T1000 (cell line): ENCODE measurements around the gene WNT7B.

Experiments
- DNase-seq: peaks from one replicate; lab custom pipeline; 2025; ENCODE audit warnings: mixed read lengths; lab: John Stamatoyannopoulos, UW

WNT7B gene

DNA sequence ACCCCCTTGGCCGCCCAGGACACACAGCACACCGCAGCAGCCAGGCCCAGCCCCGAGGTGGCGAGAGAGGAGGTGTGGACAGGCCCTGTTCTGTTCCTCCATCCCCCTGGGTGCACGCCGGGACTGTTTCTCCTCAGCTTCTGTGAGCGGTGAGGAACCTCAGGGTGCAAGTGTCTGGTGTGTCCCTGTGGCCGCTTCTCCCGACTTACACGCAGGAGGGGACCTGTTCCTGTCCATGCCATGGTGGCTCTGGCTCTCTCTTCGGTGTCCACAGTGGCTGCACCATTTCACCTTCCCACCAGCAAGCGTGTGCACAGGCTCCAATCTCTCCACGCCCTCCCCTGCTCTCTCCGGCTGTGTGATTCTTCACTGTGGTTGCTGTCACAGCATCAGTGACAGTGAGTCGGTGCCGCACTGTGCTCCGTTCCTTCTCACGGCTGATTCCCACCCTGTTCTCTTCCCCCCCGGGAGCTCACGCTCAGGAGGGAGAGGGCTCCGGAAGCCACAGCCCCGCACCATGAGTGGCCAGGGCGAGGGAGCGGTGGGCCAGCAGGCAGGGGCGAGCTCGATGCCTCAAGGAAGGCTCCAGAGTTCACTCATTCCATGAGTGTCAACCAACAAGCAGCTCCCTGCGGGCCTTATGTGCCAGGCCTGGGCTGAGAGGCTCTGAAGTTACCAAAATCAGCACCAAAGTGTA is 18.6 kb upstream of the WNT7B start:
- DNase-seq, result no peak

DNA sequence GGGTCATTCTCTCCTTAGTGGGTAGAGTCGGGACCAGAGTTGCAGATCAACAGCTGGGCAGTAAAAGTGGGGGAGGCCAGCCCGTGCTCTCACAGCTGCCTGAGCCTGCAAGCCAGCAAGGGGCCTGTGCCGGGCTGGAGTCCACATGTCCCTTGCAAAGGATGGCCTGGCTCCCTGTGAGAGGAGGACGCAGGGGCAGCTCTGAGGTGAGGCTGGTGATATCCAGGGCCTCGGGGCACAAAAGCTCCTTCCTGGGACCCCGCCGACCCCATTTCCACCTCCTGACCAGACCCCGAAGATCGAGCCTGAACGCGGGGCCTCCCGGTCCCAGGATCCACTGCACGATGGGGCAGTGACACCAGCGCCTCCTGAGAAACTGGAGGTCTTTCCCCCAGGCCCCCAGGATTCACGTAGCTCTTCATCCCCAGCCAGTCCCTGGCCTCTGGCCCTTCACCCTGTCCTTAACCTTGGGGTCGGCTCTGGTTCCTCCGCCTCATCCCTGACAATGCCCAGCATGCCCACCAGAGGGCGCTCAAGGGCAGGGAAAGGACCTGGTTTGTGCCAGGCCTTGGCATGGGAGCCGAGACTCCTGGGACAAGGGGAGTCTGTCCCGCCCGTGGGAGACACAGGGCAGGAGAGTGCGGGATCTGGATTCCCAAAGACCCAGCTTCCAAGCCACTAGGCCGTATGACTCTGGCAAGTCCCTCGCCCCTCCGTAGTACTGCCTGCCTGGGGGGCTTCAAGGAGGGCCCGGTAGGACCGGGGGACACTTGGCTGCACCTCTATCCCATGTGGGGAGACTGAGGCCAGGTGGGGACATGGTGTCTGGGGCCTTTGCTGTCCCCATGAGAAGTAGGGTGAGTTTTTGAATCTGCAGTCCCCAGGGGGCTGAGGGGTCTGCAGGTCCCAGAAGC is 17.8 kb upstream of the WNT7B start:
- DNase-seq, result peak; percentile 53

DNA sequence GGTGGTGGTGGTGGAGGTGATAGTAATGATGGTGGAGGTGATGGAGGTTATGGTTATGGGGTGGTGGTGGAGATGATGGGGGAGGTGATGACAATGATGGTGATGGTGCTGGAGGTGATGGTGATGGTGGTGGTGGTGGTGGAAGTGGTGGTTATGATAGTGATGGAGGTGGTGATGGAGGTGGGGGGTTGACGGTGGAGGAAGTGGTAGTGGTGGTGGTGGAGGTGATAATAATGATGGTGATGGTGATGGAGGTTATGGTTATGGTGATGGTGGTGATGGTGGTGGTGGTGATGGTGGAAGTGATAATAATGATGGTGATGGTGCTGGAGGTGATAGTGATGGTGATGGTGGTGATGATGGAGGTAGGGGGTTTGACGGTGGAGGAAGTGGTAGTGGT is 16.9 kb upstream of the WNT7B start:
- no peak for DNase-seq

DNA sequence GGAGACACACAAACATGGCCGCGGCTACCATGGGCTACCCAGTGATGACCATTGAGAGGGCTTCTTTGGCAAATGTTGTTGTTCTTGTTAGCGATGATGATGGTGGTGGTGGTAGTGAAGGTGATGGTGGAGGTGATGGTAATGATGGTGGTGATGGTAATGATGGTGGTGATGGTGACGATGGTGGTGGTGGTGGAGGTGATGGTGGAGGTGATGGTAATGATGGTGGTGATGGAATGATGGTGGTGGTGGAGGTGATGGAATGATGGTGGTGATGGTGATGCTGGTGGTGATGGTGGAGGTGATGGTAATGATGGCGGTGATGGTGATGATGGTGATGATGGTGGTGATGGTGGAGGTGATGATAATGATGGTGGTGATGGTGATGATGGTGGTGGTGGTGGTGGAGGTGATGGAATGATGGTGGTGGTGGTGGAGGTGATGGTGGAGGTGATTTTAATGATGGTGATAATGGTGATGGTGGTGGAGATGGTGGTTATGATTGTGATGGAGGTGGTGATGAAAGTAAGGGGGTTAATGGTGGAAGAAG is 16.3 kb upstream of the WNT7B start:
- no peak for DNase-seq

DNA sequence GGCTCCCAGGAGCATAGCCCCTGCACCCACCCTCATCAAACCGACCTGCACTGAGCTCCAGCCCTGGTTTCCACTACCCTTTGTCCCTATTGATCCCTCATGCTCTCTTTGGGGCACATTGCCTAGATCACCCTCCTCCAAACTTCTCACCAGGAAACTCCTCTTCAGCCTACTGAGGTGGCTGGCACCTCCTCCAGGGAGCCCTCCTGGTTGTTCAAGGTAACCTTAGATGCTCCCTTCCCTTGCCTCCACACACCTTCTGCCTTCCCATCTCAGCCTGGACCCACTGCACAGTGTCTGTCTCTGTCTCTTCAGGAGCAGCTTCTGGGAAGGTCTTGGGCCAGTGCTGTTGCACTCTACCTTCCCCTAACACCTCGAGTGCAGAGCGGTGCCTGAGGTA is 15.8 kb upstream of the WNT7B start:
- no peak for DNase-seq

DNA sequence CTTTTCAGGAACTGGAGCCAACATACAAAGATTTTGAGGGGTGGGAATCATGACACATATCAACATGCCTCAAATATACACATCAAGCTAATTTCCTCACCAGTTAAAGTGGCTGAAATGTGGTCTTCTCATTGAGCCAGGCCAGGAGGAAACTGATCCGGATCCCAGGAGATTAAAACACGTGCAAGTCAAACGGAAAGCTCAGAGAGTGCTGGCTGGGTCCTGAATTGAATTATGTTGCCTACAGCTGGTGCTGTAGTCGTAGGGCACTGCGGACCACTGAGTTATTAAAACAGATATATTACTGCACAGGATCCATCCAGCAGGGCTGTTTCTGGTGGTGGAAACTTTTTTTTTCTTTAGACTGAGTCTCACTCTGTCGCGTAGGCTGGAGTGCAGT is 14.1 kb upstream of the WNT7B start:
- DNase-seq, result no peak

DNA sequence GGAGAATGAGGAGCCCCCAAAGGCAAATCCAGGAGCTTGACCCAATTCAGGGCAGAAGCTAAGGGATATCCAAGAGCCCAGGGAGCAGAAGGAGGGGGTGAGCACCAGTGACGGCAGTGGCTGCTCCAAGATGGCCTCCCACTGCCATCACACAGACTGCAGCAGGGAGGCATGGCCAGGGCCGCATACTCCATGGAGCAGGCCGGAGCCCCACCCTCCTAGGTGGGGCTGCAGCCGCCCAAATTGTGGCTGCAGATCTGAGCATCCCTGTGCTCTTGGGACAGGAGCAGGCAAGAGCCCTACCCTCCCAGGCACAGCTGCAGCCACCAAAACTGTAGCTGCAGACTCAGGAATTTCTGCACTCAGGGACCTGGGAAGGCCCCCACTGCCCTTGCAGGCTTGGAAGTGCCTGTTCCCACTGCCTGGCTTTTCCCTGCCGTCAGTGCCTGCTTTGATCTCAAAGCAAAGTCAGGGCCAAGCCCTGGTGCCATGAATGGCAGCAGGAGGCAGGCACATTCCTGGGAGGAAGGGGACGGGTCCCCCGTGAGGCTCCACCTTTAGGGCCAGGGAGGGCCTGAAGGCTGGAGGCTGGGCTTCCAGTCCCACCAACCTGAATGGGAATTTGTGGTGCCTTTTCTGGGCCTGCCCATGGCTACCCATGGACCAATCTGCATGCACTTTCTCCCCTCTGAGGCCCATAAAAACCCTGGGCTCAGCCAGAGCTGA is 10.3 kb upstream of the WNT7B start:
- no peak for DNase-seq

DNA sequence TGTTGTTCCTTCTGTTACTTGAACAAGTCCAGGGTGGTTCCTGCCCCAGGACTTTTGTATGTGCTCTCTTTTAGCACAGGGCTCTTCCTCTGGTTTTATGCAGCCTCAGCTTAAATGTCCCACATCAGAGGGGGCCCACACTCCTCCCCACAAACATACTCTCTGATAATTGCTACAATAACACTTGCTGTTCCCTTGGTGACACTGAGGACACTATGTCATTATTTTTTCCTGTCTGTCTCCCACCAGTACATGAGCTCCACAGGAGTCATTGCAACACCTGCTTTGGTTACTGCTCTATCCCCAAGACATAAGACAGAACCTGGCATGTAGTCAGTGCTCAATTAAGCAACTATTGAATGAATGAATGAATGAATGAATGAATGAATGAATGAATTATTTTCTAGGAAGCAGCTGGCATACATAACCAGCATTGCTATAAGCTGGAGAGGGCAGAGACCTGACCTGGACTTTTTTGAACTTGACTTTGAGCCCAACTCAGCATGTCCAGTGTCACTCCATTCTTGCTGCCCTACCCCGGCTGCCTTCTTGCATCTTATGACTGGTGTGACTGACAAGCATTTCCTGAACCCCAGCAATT is 7.5 kb upstream of the WNT7B start:
- DNase-seq, result no peak

DNA sequence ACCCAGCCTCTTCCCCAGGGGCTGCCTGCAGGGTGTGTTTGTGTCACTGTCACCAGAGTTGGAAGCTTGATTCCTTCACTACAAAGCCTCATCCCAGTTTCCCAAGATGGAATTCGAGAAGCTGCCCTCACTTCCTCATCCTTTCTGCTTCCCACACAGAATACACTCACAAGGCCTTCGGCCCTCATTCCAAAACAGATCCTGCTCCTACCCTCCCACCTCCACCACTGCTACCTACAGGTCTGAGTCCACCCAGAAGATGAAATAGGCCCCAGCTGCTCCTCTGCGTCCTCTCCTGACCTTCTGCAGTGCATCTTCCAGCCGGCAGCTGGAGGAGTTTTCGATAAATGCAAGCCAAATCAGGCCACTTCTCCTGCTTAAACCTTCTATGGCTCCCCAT is 6.8 kb upstream of the WNT7B start:
- no peak for DNase-seq

DNA sequence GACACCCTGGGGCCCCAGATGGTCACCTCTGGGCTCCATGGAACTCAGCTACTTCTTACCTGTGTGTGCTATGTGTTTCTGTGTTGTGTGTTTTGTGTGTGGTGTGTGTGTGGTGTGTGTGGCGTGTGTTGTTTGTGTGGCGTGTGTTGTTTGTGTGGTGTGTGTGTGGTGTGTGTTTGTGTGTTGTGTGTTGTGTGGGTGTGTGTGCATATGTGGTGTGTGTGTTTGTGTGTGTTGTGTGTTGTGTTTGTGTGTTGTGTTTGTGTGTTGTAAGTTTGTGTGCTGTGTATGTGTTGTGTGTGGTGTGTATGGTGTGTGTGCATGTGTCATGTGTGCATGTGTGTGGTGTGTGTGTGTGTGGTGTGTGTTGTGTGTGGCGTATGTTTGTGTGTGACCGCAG is 3.8 kb upstream of the WNT7B start:
- no peak for DNase-seq

DNA sequence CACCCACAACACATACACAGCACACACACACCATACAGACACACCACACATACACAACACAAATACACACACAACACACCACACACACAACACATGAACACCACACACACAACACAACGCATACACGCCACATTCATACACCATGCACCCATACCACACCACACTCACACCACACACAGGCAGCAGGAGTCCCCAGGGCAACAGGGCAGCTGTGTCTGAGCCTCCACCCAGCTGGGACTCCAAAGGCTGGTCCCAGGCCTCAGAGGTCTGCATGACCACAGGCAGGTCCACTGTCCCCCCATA is 3.3 kb upstream of the WNT7B start:
- DNase-seq, result no peak

DNA sequence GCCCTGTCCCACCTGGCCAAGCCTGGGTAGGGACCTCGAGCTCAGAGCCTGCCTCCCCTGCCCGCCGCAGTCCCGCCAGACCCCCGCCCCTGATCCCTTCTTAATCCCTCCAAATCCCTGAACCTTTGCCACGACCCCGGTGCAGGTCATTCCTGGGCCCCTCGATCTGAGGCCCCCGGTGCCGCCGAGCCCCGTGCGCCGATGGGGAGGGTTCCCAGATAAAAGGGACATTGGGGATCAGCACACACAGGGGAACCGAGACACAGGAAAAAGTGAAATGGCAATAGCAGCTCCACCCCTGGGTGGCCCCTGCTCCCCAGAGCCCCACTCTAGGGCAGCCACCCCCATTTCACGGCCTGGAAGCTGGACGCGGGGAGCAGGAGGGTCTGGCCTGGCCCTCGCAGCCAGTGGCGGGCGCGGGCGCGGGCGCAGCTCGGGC is 1.3 kb upstream of the WNT7B start:
- no peak for DNase-seq

DNA sequence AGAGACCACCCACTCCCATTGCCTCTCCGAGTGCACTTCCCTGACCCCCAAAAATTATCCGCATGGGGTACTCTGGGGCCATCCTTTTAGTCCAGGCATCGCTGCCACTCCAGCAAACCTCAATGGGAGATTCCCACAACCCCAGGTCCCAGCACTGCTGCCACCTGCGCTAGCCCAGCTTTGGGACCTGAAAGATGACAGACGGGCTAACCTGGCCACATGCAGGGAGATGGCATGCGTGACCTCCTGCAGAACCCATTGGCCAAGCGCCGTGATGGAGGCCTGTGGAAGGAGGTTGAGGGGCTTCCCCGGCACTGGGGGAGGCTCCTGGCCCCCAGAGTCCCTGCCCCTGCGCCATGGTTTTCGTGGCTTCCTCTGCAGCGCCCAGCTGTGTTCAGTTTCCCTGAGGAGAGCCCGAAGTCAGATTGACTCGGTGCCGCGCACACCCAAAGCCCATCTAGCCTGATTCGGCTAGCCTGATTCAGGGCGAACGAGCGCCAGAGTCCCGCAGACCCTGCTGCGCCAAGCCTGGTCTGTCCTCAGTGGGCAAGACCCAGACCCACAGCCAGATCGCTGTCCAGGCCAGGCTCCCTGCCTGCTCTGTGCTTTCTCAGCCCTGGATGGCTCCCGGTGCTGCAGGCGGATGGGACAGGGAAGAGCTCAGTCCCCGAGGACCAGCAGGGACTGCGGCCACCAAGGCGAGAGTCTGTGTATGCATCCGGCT is 751 bp upstream of the WNT7B start:
- no peak for DNase-seq

DNA sequence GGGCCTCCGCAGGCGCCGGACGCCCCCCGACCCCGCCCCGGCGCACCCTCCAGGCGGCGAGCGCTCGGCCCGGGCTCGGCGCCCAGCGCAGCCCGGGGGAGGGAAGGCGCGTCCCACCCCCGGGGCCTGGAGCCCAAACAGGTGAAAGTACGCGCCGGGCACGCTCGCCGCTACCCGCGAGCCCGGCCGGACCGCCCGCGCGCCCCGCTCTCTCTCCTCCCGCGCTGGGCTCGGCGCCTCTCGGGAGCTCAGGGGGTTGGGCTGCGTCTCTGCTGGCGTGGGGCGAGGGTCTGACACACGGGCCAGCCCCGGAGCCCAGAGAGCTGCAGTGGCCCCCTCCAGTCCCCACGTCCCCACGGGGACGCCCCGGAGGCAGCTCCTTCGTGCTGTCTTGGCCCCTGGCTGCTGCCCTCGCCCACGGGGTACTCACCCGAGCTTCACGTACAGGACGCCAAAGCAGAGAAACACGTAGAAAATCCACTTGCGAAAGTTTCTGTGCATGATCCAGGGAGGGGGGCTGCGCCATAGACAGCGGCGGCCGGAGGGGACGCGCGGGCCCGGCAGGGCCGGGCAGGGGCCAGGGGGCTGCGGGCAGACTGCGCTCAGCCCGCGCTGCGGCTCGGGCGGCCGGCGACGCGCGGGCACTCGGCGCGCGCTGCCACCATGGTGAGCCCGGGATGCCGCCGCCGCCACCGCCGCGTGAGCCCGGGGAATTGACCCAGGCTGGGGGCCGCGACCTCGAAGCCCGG is 534 bp downstream of the WNT7B start:
- no peak for DNase-seq

DNA sequence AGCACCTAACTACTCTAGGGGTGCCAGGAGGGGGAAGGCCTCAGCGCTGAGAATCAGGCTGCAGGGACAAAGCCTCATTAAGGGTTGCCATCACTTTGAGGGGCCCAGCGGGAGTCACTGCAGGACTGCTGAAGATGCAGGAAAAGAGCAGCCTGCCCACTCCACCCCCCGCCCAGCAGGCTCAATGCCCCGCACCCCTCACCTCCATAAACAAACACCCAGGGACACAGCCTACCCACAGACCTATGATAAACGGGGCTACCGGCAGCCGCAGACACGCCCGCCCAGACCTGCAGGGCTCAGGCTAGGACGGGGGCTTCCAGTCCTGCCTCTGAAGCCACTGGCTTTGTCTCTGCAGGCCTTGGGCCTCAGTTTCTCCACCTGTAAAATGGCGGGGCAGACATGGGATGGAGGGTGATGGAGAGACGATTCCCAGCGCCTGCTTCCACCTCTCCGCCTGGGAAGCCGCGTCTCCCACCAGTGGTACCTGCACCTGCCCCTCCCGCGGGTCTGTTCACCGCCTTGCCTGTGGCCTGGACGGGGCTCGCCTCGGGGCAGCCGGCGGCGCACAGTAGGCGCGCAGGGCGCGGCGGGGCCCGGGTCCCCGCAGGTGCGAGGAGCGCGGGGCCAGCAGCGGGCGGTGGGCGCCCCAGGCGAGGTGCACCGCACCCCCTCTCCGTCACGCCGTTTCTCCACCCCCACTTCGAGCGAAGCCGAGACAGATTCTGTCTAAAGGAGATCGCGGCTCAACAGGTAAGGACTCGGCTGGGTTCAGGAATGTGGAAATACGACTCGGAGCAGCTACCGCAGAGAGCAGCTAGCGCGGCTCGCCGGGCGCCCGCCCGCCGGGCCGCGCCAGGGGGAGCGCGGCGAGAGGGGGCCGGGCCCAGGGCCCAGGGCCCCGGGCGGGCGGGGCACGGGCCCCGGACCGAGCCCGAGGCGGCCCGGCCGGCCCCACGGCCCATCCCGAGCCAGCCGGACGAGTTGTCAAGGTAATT is 1.5 kb downstream of the WNT7B start:
- DNase-seq, result no peak

DNA sequence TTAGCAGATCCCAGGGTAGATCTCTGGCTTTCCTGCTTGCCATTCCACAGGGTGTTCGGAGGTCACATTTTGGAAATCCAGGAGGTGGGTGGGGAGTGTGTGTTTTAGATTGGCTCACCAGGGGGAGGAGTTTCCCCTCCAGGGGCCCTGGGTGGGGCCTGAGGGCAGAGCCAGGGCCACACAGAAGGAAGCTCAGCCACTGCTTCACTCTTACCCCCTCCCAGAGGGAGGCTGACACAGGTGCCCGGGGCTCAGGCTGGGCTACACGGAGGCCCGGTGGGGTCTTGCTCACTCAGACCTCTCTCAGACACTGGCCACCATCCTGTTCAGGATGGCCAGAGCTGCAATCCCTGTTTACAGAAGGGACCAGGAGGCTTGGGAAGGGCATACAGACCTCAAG is 2.5 kb downstream of the WNT7B start:
- DNase-seq, result no peak

DNA sequence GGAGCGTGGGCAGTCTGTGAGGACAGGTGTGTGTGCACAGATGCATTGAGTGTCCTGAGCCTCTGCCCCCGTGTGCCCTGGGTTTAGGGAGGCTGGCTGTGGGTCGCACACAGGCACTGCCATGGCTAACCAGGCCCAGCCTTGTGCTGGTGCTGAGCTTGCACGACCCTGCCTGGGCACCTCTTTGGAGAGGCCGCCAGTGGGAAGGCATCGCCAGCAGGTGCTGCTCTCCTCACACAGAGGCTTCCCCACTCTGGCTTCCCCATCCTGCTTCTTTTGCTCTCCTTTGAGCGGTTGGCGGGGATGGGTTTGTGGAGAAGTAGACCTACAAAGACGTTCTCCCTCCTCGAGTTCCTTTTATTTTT is 4.1 kb downstream of the WNT7B start:
- DNase-seq, result no peak

DNA sequence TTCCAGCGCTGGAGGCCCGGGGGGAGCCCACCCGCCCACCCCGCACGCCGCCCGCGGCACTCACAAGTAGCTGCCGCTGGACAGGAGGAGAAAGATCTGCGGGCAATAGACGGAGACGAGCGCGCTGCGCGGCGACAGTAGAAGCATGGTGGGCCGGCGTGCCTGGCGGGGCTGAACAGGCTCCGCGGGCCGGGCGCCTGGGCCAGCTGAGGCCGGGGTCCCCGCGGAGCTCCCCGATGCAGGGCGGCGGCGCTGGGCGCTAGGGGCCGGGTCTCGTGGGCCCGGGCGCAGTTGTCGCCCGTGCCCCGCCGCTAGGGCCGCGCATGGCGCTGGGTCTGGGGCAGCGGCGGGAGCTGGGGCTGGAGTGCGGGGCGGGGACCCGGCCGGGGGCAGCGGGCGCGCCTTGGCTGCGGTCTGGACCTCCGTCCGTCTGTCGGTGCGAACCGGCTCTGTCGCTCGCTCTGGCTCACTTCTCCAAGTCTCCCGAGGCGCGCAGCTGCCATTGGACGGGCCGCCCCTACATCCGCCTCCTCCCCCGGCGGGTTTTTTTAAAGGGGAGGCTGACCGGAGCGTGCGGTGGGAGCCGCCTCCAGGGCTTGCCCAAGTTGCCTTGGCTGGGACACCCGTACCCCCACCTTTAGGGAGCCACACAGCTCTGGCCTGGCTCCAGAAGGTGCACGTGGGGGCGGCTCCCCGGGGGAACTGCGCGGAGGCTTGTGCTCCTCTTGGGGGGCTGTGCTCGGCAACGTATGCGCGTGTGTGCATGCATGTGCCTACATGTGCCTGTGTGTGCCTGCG is 4.7 kb downstream of the WNT7B start:
- peak; percentile 59 for DNase-seq
